Lung (tissue), 12 donors: ENCODE data around the gene CELF2. TPM values are rescaled to one million over a fixed set of nuclear protein-coding genes. Genes with fewer than 3 reads are reported as not detected.

ENCODE experiments used
- ATAC-seq: fragments of 200-7000 bp; cut with Tn5 transposase; one replicate; pipeline ENCODE4 v1.9.1; 2020; ENCODE audit warnings: moderate number of reproducible peaks; ENCODE audit not compliant: insufficient read depth, low FRiP score
- DNase-seq, 3 donors: peaks; one replicate each; pipeline ENCODE4 v3.0.0-alpha.2; 2013 to 2017
- H3K27ac ChIP-seq, 2 donors: one replicate each; pipeline ENCODE4 v1.5.1; 2013; ENCODE audit warnings: mild to moderate bottlenecking in 2 of 2, moderate library complexity in 2 of 2, control low read depth in 1 of 2, inconsistent platforms in 1 of 2, low read depth in 1 of 2, low read length in 1 of 2
- H3K27me3 ChIP-seq, 3 donors: one replicate each; pipeline ENCODE4 v1.5.1; 2013; ENCODE audit warnings: low read length in 2 of 3; ENCODE audit not compliant: control insufficient read depth in 3 of 3, insufficient read depth in 3 of 3
- H3K36me3 ChIP-seq, 4 donors: one replicate each; pipeline ENCODE4 v1.5.1; 2013; ENCODE audit warnings: low read length in 4 of 4, mild to moderate bottlenecking in 1 of 4, moderate library complexity in 1 of 4; ENCODE audit not compliant: control insufficient read depth in 4 of 4, insufficient read depth in 4 of 4
- H3K4me1 ChIP-seq, 5 donors: one replicate each; pipeline ENCODE4 v1.5.1; 2013; ENCODE audit warnings: low read length in 5 of 5, mild to moderate bottlenecking in 2 of 5, moderate library complexity in 1 of 5; ENCODE audit not compliant: control insufficient read depth in 5 of 5, insufficient read depth in 5 of 5
- H3K4me3 ChIP-seq: one replicate; pipeline ENCODE4 v1.5.1; 2013; ENCODE audit warnings: mild to moderate bottlenecking, control low read depth, moderate library complexity
- H3K9ac ChIP-seq, 2 donors: one replicate each; pipeline ENCODE4 v1.5.1; 2013; ENCODE audit warnings: low read length in 2 of 2, control low read depth in 1 of 2; ENCODE audit not compliant: insufficient read depth in 1 of 2
- H3K9me3 ChIP-seq, 4 donors: one replicate each; pipeline ENCODE4 v1.5.1; 2013; ENCODE audit warnings: low read length in 3 of 4, mild to moderate bottlenecking in 1 of 4, moderate library complexity in 1 of 4; ENCODE audit not compliant: control insufficient read depth in 4 of 4, insufficient read depth in 3 of 4
- WGBS, 2 donors: extraction: QIAGEN DNeasy Blood & Tissue Kit; methylation state at CpG; one replicate each; pipeline ENCODE4 v1.1.7; 2013; 5-methylcytosine and 5-hydroxymethylcytosine counted together
- polyA plus RNA-seq, 2 donors: library from polyadenylated mRNA; stranded (reverse); fragments of 200-250 nt; gene quantifications; one replicate each; pipeline ENCODE4 v1.2.1, GENCODE V29; 2013
- total RNA-seq, 2 donors: library from RNA; depleted of rRNA in 1 of 2; stranded (reverse); fragments of >200 nt in 1 of 2; gene quantifications; one replicate each; pipeline ENCODE4 v1.2.1, GENCODE V29; 2014 to 2021
- TF ChIP-seq, protein P1 (sequence below): IDR thresholded peaks from 2 replicates; pipeline ENCODE4 v1.5.1; 2012; ENCODE audit warnings: mild to moderate bottlenecking; ENCODE audit errors: control extremely low read depth, extremely low read depth
- donor health status: control.
- donor health status: control.
- donor health status: Bipolar disorder and iron deficiency.
- donor health status: healthy.
- donor health status: DM: yes; HTN: yes; CAD: no.

Gene CELF2
- total and polyA plus RNA-seq, 4 donors: 13.6 to 115 (median 63.7) TPM

- Histone ChIP-seq H3K27ac (no peak overlapping the region), H3K4me3 (no peak overlapping the region), H3K36me3 (no peaks in the 10 kb centered on the region), H3K9ac (no peak overlapping the region), H3K27me3 (no peaks in the 10 kb centered on the region), H3K9me3 (no peaks in the 10 kb centered on the region), H3K4me1 (peaks cover 0 to 30% (median 4%) of the 10 kb centered on the region in 5 donors)
- TF ChIP-seq, protein P1, sequence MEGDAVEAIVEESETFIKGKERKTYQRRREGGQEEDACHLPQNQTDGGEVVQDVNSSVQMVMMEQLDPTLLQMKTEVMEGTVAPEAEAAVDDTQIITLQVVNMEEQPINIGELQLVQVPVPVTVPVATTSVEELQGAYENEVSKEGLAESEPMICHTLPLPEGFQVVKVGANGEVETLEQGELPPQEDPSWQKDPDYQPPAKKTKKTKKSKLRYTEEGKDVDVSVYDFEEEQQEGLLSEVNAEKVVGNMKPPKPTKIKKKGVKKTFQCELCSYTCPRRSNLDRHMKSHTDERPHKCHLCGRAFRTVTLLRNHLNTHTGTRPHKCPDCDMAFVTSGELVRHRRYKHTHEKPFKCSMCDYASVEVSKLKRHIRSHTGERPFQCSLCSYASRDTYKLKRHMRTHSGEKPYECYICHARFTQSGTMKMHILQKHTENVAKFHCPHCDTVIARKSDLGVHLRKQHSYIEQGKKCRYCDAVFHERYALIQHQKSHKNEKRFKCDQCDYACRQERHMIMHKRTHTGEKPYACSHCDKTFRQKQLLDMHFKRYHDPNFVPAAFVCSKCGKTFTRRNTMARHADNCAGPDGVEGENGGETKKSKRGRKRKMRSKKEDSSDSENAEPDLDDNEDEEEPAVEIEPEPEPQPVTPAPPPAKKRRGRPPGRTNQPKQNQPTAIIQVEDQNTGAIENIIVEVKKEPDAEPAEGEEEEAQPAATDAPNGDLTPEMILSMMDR: no peak
- DNase-seq (no peak), ATAC-seq (no peak)
- 64 to 80% methylated on average over 3 of the region's 3 CpGs for WGBS, 2 donors
Measured at GRCh38 chr10:11096422-11096821, 78.8 kb downstream of the CELF2 start.

GRCh38 chr10:11097686-11098085 lies 80.0 kb downstream of the CELF2 start:
- Histone ChIP-seq H3K27ac (no peak overlapping the region), H3K36me3 (no peaks in the 10 kb centered on the region), H3K27me3 (no peaks in the 10 kb centered on the region), H3K4me3 (no peak overlapping the region), H3K9me3 (no peaks in the 10 kb centered on the region), H3K9ac (no peak overlapping the region), H3K4me1 (peaks cover 0 to 26% (median 4%) of the 10 kb centered on the region in 5 donors)
- 94 to 98% methylated on average over 3 of the region's 3 CpGs for WGBS, 2 donors
- TF ChIP-seq, protein P1: no peak
- DNase-seq (no peak), ATAC-seq (no peak)

GRCh38 chr10:11098666-11099065 lies 81.0 kb downstream of the CELF2 start:
- Histone ChIP-seq H3K4me3 (no peak overlapping the region), H3K27me3 (no peaks in the 10 kb centered on the region), H3K4me1 (peaks cover 0 to 24% (median 4%) of the 10 kb centered on the region in 5 donors), H3K9me3 (no peaks in the 10 kb centered on the region), H3K36me3 (no peaks in the 10 kb centered on the region), H3K9ac (no peak overlapping the region), H3K27ac (no peak overlapping the region)
- 72 to 83% methylated on average over 10 of the region's 10 CpGs for WGBS, 2 donors
- no peak for ATAC-seq
- TF ChIP-seq, protein P1: no peak
- DNase-seq: no peak
